Spleen (tissue), 11 donors: ENCODE measurements around the gene KLHL6. TPM values are rescaled to one million over a fixed set of nuclear protein-coding genes. Genes with fewer than 3 reads are reported as not detected.

Source experiments
- DNase-seq: peaks from one replicate; pipeline ENCODE4 v3.0.0-alpha.2; 2020
- H3K27ac ChIP-seq, 8 donors: fragments of 200-600 bp; sonication (generic) in 7 of 8; 1 replicate in 4 of 8; 2 replicates in 4 of 8; pipeline versions ENCODE4 v1.5.0 to v1.8.0; 2016 to 2021; ENCODE audit warnings: inconsistent platforms in 4 of 8, mild to moderate bottlenecking in 4 of 8, moderate library complexity in 1 of 8
- H3K27me3 ChIP-seq, 7 donors: fragments of 200-600 bp; sonication (generic) in 6 of 7; replicated peaks in 1 of 7; 1 replicate in 4 of 7; 2 replicates in 3 of 7; pipeline versions ENCODE4 v1.5.0 to v1.8.0; 2016 to 2021; ENCODE audit warnings: inconsistent platforms in 3 of 7, mild to moderate bottlenecking in 1 of 7
- H3K36me3 ChIP-seq, 6 donors: fragments of 200-600 bp; sonication (generic) in 5 of 6; 1 replicate in 4 of 6; 2 replicates in 2 of 6; pipeline versions ENCODE4 v1.5.0 to v1.8.0; 2016 to 2021; ENCODE audit warnings: inconsistent platforms in 2 of 6
- H3K4me1 ChIP-seq, 6 donors: fragments of 200-600 bp; sonication (generic) in 5 of 6; 1 replicate in 3 of 6; 2 replicates in 3 of 6; pipeline versions ENCODE4 v1.5.0 to v1.8.0; 2016 to 2021; ENCODE audit warnings: inconsistent platforms in 3 of 6
- H3K4me3 ChIP-seq, 8 donors: fragments of 200-600 bp; sonication (generic) in 7 of 8; 1 replicate in 4 of 8; 2 replicates in 4 of 8; pipeline versions ENCODE4 v1.5.0 to v1.8.0; 2016 to 2021; ENCODE audit warnings: inconsistent platforms in 4 of 8, mild to moderate bottlenecking in 4 of 8, moderate library complexity in 2 of 8
- H3K9me3 ChIP-seq, 8 donors: fragments of 200-600 bp; sonication (generic) in 7 of 8; 1 replicate in 4 of 8; 2 replicates in 4 of 8; pipeline versions ENCODE4 v1.5.0 to v1.8.0; 2016 to 2021; ENCODE audit warnings: inconsistent platforms in 4 of 8
- CTCF ChIP-seq, 11 experiments: fragments of 200-600 bp in 7 of 11; fragments of 450-650 bp in 4 of 11; sonication (generic) in 4 of 11; IDR thresholded peaks in 8 of 11; conservative IDR thresholded peaks in 3 of 11; 1 replicate in 7 of 11; 2 replicates in 4 of 11; pipeline versions ENCODE4 v1.4.0 to v1.8.0; 2016 to 2021; ENCODE audit warnings: antibody characterized with exemption in 11 of 11, inconsistent platforms in 4 of 11, mild to moderate bottlenecking in 1 of 11
- POLR2A ChIP-seq, 3 donors: fragments of 450-650 bp; IDR thresholded peaks; one replicate each; pipeline ENCODE4 v1.5.1; 2017; ENCODE audit warnings: antibody characterized with exemption in 3 of 3, mild to moderate bottlenecking in 1 of 3
- POLR2AphosphoS5 ChIP-seq, 3 donors: sonication (generic); formaldehyde crosslinking; IDR thresholded peaks; one replicate each; pipeline ENCODE4 v1.5.1; 2017; ENCODE audit warnings: antibody characterized with exemption in 3 of 3
- WGBS, 5 donors: extraction: QIAGEN DNeasy Blood & Tissue Kit in 3 of 5; methylation state at CpG; one replicate each; pipeline versions ENCODE4 v1.1.5 to v1.1.7; 2013 to 2018; 5-methylcytosine and 5-hydroxymethylcytosine counted together
- intact Hi-C: fragments of 100-400 bp; cut with DNase I; formaldehyde crosslinking; loops from one replicate; pipeline ENCODE4 v1.15.0; 2023; ENCODE audit warnings: low total_unique reads
- polyA plus RNA-seq, 3 donors: library from polyadenylated mRNA; stranded (reverse); fragments of 200-250 nt; gene quantifications; one replicate each; pipeline ENCODE4 v1.2.1, GENCODE V29; 2013
- total RNA-seq, 7 donors: library from RNA; depleted of rRNA in 3 of 7; stranded (reverse); fragments of >200 nt in 3 of 7; fragmentation: NEBNext Ultra II Directional in 4 of 7; extraction: Animal tissue kit (Norgen Biotek cat#: 25700) in 4 of 7; gene quantifications; one replicate each; pipeline versions ENCODE4 v1.1.0 to v1.2.1, GENCODE V29; 2016 to 2021
- donor health status: healthy with polysubstance abuse.
- donor health status: DM: no; HTN: no; CAD: no; lungs with moderate emphysema.
- donor health status: DM: no; HTN: no; CAD: no.
- donor health status: Bipolar disorder and iron deficiency.
- donor health status: healthy.
- donor health status: DM: no; HTN: no; CAD: no.
- donor health status: DM: yes; HTN: yes; CAD: no.

KLHL6 gene
- total and polyA plus RNA-seq, 10 donors = 10.8 to 51.8 (median 33.0) TPM

- TF ChIP-seq POLR2AphosphoS5 (IDR thresholded peaks at IDR 0.05) = no peak
- TF ChIP-seq POLR2A (IDR thresholded peaks at IDR 0.05) = no peak
- TF ChIP-seq CTCF (IDR thresholded peaks at IDR 0.05 in 8 of 11, conservative IDR thresholded peaks at IDR 0.05 in 3 of 11) = no peak
- intact Hi-C loops = no loop called here
- 93 to 98% (median 94%) methylated on average over 3 of the region's 3 CpGs for WGBS, 5 donors
- Histone ChIP-seq H3K4me1 (no peaks in the 10 kb centered on the region), H3K27ac (no peak overlapping the region), H3K36me3 (peaks cover 0 to 84% (median 23%) of the 10 kb centered on the region in 6 donors), H3K27me3 (no peaks in the 10 kb centered on the region), H3K9me3 (no peaks in the 10 kb centered on the region), H3K4me3 (no peak overlapping the region)
- no peak for DNase-seq
Observed at GRCh38 chr3:183497313-183497712, 58.2 kb downstream of the KLHL6 start.

- no peak overlapping the region for H3K4me3 ChIP-seq
- H3K9me3 ChIP-seq = no peaks in the 10 kb centered on the region
- 90 to 96% (median 91%) methylated on average over 1 of the region's 1 CpG for WGBS, 5 donors
- H3K4me1 ChIP-seq = no peaks in the 10 kb centered on the region
- TF ChIP-seq POLR2AphosphoS5 (IDR thresholded peaks at IDR 0.05) = no peak
- TF ChIP-seq POLR2A (IDR thresholded peaks at IDR 0.05) = no peak
- no peak for TF ChIP-seq CTCF (IDR thresholded peaks at IDR 0.05 in 8 of 11, conservative IDR thresholded peaks at IDR 0.05 in 3 of 11)
- no peak overlapping the region for H3K27ac ChIP-seq
- peaks cover 0 to 84% (median 32%) of the 10 kb centered on the region in 6 donors for H3K36me3 ChIP-seq
- no peak for DNase-seq
- intact Hi-C loops = no loop called here
- H3K27me3 ChIP-seq = no peaks in the 10 kb centered on the region
Observed at GRCh38 chr3:183496311-183496710, 59.2 kb downstream of the KLHL6 start.

GRCh38 chr3:183494341-183494740 is 61.2 kb downstream of the KLHL6 start:
- no peaks in the 10 kb centered on the region for H3K9me3 ChIP-seq
- H3K27ac ChIP-seq = no peak overlapping the region
- intact Hi-C loops = no loop called here
- H3K27me3 ChIP-seq = no peaks in the 10 kb centered on the region
- no peak for TF ChIP-seq POLR2AphosphoS5 (IDR thresholded peaks at IDR 0.05)
- no peak for TF ChIP-seq CTCF (IDR thresholded peaks at IDR 0.05 in 8 of 11, conservative IDR thresholded peaks at IDR 0.05 in 3 of 11)
- TF ChIP-seq POLR2A (IDR thresholded peaks at IDR 0.05) = no peak
- no peak for DNase-seq
- H3K4me1 ChIP-seq = peaks cover 0 to 4% (median 0%) of the 10 kb centered on the region in 6 donors
- WGBS, 5 donors = 93 to 100% (median 95%) methylated on average over 2 of the region's 2 CpGs
- H3K4me3 ChIP-seq = no peak overlapping the region
- H3K36me3 ChIP-seq = peaks cover 0 to 84% (median 29%) of the 10 kb centered on the region in 6 donors

GRCh38 chr3:183493296-183494045 is 62.0 kb downstream of the KLHL6 start:
- H3K4me3 ChIP-seq = no peak overlapping the region
- DNase-seq = no peak
- no peak overlapping the region for H3K27ac ChIP-seq
- H3K36me3 ChIP-seq = peaks cover 0 to 81% (median 27%) of the 10 kb centered on the region in 6 donors
- no peaks in the 10 kb centered on the region for H3K27me3 ChIP-seq
- WGBS, 5 donors = 80 to 96% (median 94%) methylated on average over 4 of the region's 4 CpGs
- intact Hi-C loops = no loop called here
- TF ChIP-seq CTCF (IDR thresholded peaks at IDR 0.05 in 8 of 11, conservative IDR thresholded peaks at IDR 0.05 in 3 of 11) (no peak), POLR2A (IDR thresholded peaks at IDR 0.05) (no peak), POLR2AphosphoS5 (IDR thresholded peaks at IDR 0.05) (no peak)
- peaks cover 0 to 4% (median 0%) of the 10 kb centered on the region in 6 donors for H3K4me1 ChIP-seq
- no peaks in the 10 kb centered on the region for H3K9me3 ChIP-seq
